AG09309 (cell line): ENCODE measurements around the gene WRAP73.

ENCODE experiments used
- DNase-seq: peaks from one replicate; pipeline ENCODE4 v3.0.0-alpha.2; 2010; ENCODE audit warnings: low read depth
- H3K4me3 ChIP-seq: 2 replicates; pipeline ENCODE4 v1.5.1; 2011; ENCODE audit warnings: mild to moderate bottlenecking, low read depth, low read length, moderate library complexity; ENCODE audit not compliant: control insufficient read depth
- TF ChIP-seq, protein P1 (sequence below): IDR thresholded peaks from 2 replicates; pipeline ENCODE4 v1.5.1; 2011; ENCODE audit warnings: mild to moderate bottlenecking, low read depth, low read length, inconsistent platforms; ENCODE audit not compliant: insufficient read depth, control insufficient read depth; ENCODE audit errors: missing control alignments

The WRAP73 gene

DNA sequence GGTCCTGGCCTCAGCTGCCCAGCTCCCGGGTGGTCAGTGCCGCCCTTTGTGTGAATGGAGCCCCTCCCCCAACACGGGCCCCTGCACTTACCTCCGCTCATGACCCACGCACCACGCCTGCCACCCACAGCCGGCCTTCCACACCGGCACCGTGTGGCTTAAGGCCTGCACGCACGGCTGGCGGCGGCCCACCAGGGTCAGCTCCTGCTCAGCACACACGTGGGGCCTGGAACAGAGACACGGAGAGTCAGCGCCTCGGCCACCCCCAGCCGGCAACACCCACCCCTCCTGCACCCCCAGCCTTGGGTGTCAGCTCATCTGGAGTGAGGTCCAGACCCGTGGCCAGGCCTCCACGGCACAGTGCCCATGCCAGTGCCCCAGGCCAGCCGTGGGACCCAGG lies 47.5 kb downstream of the WRAP73 start:
- H3K4me3 ChIP-seq, result no peak overlapping the region
- no peak for DNase-seq

DNA sequence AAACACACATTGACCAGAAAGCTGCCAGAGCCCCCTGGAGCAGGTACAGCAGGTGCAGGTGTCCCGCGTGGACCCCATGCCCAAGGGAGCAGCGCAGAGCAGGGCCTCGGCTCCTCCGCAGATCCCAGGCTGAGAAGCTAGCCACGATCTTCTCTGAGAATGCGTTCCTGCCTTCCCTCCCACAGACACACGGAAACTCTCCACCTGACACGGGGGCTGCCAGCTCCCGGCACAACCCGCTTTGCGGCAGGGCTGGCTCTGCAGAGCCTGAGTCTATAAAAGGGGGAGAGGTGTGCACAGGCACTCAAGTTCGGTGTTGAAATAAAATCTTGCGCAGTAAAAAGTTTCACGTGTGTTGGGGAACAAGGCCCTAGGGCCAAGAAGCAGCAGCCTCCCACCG lies 48.2 kb downstream of the WRAP73 start:
- TF ChIP-seq, protein P1, sequence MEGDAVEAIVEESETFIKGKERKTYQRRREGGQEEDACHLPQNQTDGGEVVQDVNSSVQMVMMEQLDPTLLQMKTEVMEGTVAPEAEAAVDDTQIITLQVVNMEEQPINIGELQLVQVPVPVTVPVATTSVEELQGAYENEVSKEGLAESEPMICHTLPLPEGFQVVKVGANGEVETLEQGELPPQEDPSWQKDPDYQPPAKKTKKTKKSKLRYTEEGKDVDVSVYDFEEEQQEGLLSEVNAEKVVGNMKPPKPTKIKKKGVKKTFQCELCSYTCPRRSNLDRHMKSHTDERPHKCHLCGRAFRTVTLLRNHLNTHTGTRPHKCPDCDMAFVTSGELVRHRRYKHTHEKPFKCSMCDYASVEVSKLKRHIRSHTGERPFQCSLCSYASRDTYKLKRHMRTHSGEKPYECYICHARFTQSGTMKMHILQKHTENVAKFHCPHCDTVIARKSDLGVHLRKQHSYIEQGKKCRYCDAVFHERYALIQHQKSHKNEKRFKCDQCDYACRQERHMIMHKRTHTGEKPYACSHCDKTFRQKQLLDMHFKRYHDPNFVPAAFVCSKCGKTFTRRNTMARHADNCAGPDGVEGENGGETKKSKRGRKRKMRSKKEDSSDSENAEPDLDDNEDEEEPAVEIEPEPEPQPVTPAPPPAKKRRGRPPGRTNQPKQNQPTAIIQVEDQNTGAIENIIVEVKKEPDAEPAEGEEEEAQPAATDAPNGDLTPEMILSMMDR, result no peak
- H3K4me3 ChIP-seq, result no peak overlapping the region
- DNase-seq, result no peak

More for the DNA sequence above, 47.5 kb downstream of the WRAP73 start:
- TF ChIP-seq, protein P1, result no peak

DNA sequence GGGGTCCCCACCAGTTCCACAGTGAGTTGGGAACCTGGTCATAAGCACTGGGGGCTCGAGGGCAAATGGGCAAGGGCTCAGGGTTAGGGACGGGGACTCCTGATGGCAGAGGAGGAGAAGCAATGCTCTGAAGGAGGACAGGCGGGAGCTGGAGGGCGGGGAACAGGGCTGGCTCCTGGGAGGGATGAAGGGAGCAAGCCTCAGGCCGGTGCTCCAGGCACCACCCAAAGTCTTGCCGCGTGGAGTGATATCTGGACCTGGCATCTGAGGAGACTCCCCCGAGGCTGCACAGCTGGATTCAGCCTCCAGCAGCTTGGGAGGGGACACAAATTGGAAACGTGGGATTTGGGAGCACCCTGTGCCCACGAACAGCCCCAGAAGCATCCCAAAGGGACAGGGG lies 49.5 kb downstream of the WRAP73 start:
- no peak overlapping the region for H3K4me3 ChIP-seq
- TF ChIP-seq, protein P1, result no peak
- no peak for DNase-seq

DNA sequence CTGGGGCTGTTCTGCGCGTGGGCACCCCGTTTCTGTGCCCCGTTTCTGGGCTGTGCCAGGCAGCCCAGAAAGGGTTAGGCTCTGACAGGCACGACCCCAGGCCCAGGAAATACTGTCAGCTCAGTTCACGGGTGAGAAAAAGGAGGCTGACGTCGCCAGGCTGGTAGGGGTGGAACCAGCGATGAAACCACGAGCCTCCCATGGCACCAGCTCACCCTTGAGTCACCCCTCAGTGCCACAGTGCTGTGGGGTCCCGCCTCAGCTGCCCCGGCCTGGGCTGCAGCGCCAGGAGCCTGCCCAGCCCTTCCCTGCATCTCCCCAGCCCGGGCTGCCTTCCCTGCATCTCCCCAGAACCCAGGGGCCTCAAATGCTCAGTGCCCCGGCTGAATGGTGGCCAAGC lies 50.1 kb downstream of the WRAP73 start:
- TF ChIP-seq, protein P1, result no peak
- DNase-seq, result no peak

DNA sequence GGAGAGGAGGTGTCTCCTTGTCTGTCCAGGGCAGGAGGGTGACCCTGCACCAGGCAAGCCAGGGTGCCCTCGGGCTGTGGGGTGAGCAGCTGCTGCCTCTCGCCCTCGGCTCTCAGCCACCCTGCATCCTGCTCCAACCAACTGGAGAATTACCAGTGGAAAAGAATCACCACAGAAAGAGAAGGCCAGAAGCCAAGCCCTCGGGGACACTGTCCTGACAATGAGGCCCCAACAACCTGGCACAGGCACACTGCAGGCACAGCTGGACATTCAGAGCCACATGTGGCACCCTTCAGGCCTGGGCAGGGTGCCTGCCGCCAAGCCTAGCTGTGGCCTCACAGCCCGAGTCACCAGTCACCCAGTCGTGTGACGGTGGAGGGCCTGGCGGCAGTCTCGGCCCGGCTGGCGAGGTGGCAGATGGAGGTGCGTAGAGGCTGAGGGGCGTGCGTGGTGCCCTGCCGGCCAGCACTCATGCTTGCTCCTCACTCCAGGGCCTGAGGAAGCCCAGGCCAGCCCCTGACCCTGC lies 50.6 kb downstream of the WRAP73 start:
- DNase-seq, result no peak
- no peak overlapping the region for H3K4me3 ChIP-seq
- TF ChIP-seq, protein P1, result no peak

More for the DNA sequence above, 50.1 kb downstream of the WRAP73 start:
- no peak overlapping the region for H3K4me3 ChIP-seq

DNA sequence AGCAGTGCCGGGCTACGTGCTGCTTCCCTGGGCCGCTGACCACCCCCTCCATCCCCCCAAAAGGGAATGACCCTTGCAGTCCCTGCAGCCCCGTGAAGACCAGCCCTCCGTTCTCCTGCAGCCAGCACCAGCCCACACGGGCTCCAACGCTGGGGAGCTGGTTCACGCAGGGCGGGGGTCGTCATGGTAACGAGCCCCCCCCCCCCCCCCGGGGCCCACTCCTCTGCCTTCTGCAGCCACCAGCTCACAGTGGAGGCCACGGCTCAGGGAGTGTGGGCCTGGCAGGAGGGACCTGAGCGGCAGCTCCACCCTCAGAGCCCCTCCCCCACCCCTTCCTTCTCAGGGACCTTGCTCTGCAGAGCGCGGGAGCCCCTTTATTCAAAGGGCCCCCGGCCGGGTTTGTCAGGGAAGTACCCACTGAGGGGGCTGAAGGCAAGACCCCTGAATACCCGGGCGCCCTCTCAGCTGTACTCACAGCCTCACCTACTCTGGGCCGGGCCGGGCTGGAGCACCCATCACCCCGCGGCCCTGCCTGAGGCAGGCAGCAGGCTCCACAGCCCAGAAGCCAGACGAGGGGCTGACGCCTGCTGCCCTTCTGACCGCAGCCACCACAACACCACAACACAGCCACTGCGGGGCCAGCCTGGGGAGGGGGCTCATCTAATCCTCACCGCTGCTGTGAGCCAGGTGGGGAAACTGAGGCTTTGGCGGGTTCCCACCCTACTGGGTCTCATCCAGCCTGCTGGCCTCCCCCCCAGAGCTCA lies 51.2 kb downstream of the WRAP73 start:
- no peak overlapping the region for H3K4me3 ChIP-seq
- DNase-seq, result no peak
- TF ChIP-seq, protein P1, result no peak
